GM12875 (cell line): ENCODE results near the gene OGFOD2.
A peak's percentile ranks its signal among the peaks of the same experiment; 100 is the strongest.

Experiments
- H3K4me3 ChIP-seq: one replicate; pipeline ENCODE4 v1.5.1; 2011; ENCODE audit warnings: low read depth, low read length, control low read depth
- TF ChIP-seq, protein P1 (sequence below): IDR thresholded peaks from 2 replicates; pipeline ENCODE4 v1.5.1; 2011; ENCODE audit warnings: low read depth, mild to moderate bottlenecking, control low read depth, inconsistent platforms, low read length, moderate library complexity, borderline replicate concordance; ENCODE audit not compliant: insufficient read depth

OGFOD2 gene

GRCh38 chr12:122977655-122978392 lies 2.8 kb downstream of the OGFOD2 start:
- TF ChIP-seq, protein P1, sequence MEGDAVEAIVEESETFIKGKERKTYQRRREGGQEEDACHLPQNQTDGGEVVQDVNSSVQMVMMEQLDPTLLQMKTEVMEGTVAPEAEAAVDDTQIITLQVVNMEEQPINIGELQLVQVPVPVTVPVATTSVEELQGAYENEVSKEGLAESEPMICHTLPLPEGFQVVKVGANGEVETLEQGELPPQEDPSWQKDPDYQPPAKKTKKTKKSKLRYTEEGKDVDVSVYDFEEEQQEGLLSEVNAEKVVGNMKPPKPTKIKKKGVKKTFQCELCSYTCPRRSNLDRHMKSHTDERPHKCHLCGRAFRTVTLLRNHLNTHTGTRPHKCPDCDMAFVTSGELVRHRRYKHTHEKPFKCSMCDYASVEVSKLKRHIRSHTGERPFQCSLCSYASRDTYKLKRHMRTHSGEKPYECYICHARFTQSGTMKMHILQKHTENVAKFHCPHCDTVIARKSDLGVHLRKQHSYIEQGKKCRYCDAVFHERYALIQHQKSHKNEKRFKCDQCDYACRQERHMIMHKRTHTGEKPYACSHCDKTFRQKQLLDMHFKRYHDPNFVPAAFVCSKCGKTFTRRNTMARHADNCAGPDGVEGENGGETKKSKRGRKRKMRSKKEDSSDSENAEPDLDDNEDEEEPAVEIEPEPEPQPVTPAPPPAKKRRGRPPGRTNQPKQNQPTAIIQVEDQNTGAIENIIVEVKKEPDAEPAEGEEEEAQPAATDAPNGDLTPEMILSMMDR = no peak

GRCh38 chr12:122978507-122978955 lies 3.5 kb downstream of the OGFOD2 start:
- TF ChIP-seq, protein P1 = no peak
- no peak overlapping the region for H3K4me3 ChIP-seq

More at GRCh38 chr12:122977655-122978392, 2.8 kb downstream of the OGFOD2 start:
- no peak overlapping the region for H3K4me3 ChIP-seq

DNA sequence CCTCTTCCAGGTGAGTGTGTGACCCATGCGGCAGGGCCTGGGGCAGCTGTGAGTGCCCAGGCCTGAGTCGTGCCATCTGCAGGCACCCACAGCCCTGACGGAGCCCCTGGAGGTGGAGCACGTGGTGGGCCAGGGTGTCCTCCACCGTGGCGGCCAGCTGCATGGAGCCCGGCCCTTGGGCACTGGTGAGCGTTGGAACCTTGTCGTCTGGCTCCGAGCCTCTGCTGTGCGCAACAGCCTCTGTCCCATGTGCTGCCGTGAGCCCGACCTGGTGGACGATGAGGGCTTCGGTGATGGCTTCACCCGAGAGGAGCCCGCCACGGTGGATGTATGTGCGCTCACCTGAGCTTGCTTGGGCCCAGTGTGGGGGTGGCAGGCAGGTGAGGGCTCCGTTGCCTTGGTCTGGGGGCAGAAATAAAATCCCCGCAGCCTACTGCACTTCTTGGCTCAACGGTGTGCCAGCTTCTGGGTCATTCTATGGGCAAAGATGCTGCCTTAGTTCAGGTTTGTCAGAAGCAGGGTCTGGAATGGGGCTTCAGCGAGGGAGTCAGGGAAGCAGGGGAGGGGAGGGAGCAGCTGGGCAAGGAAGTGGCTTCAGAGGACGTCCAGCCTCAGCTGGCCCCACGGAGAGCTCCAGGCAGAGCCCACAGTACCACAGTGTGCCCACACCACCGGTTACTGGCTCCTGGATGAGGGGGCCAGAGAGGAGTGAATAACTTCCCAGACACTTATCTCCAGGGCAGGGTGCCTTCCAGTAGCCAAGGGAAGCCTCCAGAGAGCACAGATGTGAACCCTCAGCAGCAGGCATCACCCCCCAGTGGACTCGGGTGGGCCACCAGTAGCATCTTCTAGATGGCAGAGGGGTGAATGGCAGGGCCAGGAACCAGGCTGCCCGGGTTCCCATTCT lies 4.2 kb downstream of the OGFOD2 start:
- TF ChIP-seq, protein P1 = no peak
- H3K4me3 ChIP-seq = peak overlapping the region; percentile 97

GRCh38 chr12:122979908-122980182 lies 4.8 kb downstream of the OGFOD2 start:
- H3K4me3 ChIP-seq = peak overlapping the region; percentile 97
- TF ChIP-seq, protein P1 = no peak

GRCh38 chr12:122980183-122981035 lies 5.4 kb downstream of the OGFOD2 start, which contains the start of gene ARL6IP4:
TSS of gene ARL6IP4 (plus strand) at chr12:122980681. CDS start at chr12:122981140, 459 bp downstream.
- peak within 1 kb of the TSS; percentile 97 for H3K4me3 ChIP-seq
- TF ChIP-seq, protein P1 = 0 out of 2 replicates have a peak, but pooled peaks have one; percentile 6

DNA sequence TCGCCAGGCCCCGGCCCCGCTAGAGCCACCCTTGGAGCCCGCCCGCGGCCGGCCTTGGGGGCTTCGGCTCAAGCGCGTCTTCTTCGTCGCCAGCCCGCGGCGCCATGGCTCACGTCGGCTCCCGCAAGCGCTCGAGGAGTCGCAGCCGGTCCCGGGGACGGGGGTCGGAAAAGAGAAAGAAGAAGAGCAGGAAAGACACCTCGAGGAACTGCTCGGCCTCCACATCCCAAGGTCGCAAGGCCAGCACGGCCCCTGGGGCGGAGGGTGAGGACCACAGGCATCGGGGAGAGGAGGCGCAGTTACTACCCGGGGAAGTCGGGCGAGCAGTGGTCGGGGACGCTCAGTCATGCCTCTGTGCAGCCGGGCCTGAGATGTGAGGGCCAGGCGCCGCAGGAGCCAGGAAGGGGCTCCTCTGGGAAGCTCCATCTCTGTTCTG lies 6.0 kb downstream of the OGFOD2 start:
- TF ChIP-seq, protein P1 = no peak
- peak overlapping the region; percentile 97 for H3K4me3 ChIP-seq
